Lower lobe of right lung (tissue), 2 donors: ENCODE measurements around the gene PLA2G2E. TPM values are rescaled to one million over a fixed set of nuclear protein-coding genes. Genes with fewer than 3 reads are reported as not detected.

Source experiments
- ATAC-seq, 2 donors: fragments of 200-7000 bp; cut with Tn5 transposase; one replicate each; pipeline ENCODE4 v1.9.1; 2020 to 2022; ENCODE audit warnings: mild to moderate bottlenecking in 2 of 2, moderate library complexity in 2 of 2
- DNase-seq: peaks from one replicate; pipeline ENCODE4 v3.0.0-alpha.2; 2020
- H3K27ac ChIP-seq: fragments of 200-600 bp; one replicate; pipeline ENCODE4 v1.8.0; 2022
- H3K27me3 ChIP-seq: fragments of 200-600 bp; one replicate; pipeline ENCODE4 v1.8.0; 2022; ENCODE audit warnings: low read depth
- H3K36me3 ChIP-seq: fragments of 200-600 bp; one replicate; pipeline ENCODE4 v1.8.0; 2022; ENCODE audit warnings: mild to moderate bottlenecking
- H3K4me1 ChIP-seq: fragments of 200-600 bp; one replicate; pipeline ENCODE4 v1.8.0; 2022
- H3K4me3 ChIP-seq: fragments of 200-600 bp; one replicate; pipeline ENCODE4 v1.8.0; 2022; ENCODE audit warnings: mild to moderate bottlenecking
- H3K9me3 ChIP-seq: fragments of 200-600 bp; one replicate; pipeline ENCODE4 v1.8.0; 2022
- intact Hi-C: fragments of 100-400 bp; cut with DNase I; formaldehyde crosslinking; loops from one replicate; pipeline ENCODE4 v1.11.0; 2022
- total RNA-seq: library from RNA; stranded (reverse); fragmentation: NEBNext Ultra II Directional; extraction: Animal tissue kit (Norgen Biotek cat#: 25700); gene quantifications from one replicate; pipeline ENCODE4 v1.2.1, GENCODE V29; 2021
- TF ChIP-seq, protein P1 (sequence below): fragments of 200-600 bp; IDR thresholded peaks from one replicate; pipeline ENCODE4 v1.8.0; 2022; ENCODE audit warnings: antibody characterized with exemption, mild to moderate bottlenecking
- donor health status: DM: no; HTN: yes; CAD: no; lungs with severe emphysema.

PLA2G2E gene
- total RNA-seq, 1 donor from 2014 or later: not detected

GRCh38 chr1:19946971-19947370, 23.6 kb upstream of the PLA2G2E start:
- Histone ChIP-seq H3K27me3 (peaks cover 15% of the 10 kb centered on the region), H3K9me3 (no peaks in the 10 kb centered on the region), H3K36me3 (no peaks in the 10 kb centered on the region), H3K27ac (no peak overlapping the region), H3K4me1 (no peaks in the 10 kb centered on the region), H3K4me3 (no peak overlapping the region)
- intact Hi-C loops: no loop called here
- DNase-seq (no peak), ATAC-seq (no peak)
- TF ChIP-seq, protein P1, sequence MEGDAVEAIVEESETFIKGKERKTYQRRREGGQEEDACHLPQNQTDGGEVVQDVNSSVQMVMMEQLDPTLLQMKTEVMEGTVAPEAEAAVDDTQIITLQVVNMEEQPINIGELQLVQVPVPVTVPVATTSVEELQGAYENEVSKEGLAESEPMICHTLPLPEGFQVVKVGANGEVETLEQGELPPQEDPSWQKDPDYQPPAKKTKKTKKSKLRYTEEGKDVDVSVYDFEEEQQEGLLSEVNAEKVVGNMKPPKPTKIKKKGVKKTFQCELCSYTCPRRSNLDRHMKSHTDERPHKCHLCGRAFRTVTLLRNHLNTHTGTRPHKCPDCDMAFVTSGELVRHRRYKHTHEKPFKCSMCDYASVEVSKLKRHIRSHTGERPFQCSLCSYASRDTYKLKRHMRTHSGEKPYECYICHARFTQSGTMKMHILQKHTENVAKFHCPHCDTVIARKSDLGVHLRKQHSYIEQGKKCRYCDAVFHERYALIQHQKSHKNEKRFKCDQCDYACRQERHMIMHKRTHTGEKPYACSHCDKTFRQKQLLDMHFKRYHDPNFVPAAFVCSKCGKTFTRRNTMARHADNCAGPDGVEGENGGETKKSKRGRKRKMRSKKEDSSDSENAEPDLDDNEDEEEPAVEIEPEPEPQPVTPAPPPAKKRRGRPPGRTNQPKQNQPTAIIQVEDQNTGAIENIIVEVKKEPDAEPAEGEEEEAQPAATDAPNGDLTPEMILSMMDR: no peak

GRCh38 chr1:19946331-19946751, 22.9 kb upstream of the PLA2G2E start:
- Histone ChIP-seq H3K4me1 (no peaks in the 10 kb centered on the region), H3K27ac (no peak overlapping the region), H3K9me3 (no peaks in the 10 kb centered on the region), H3K27me3 (peaks cover 13% of the 10 kb centered on the region), H3K4me3 (no peak overlapping the region), H3K36me3 (no peaks in the 10 kb centered on the region)
- TF ChIP-seq, protein P1: no peak
- intact Hi-C loops: no loop called here
- ATAC-seq (no peak), DNase-seq (no peak)

DNA sequence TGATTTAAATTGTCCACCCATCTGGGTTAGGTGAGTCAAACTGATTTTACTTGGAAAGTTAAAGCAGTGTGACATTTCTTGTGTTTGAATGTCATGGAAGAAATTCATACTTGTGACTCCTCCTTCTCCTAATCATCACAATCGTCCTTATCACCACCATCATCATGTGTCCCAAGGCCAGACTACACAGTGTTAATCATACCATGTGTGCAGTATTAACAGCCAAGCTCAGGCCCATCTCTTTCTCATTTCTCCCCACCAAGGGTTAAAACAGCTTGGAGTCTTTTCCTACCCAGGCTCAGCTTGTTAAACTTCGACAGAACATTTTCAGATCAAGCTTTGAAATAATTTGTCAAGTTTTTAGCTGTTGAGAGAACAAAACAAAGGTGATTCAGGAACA, 22.5 kb upstream of the PLA2G2E start:
- Histone ChIP-seq H3K27me3 (peaks cover 9% of the 10 kb centered on the region), H3K4me1 (no peaks in the 10 kb centered on the region), H3K9me3 (no peaks in the 10 kb centered on the region), H3K27ac (no peak overlapping the region), H3K36me3 (no peaks in the 10 kb centered on the region), H3K4me3 (no peak overlapping the region)
- DNase-seq (no peak), ATAC-seq (no peak)
- intact Hi-C loops: no loop called here
- TF ChIP-seq, protein P1: no peak

GRCh38 chr1:19942657-19943056, 19.2 kb upstream of the PLA2G2E start:
- DNase-seq (no peak), ATAC-seq (no peak)
- H3K4me1 ChIP-seq: no peaks in the 10 kb centered on the region
- H3K36me3 ChIP-seq: no peaks in the 10 kb centered on the region
- H3K9me3 ChIP-seq: no peaks in the 10 kb centered on the region
- no peak overlapping the region for H3K4me3 ChIP-seq
- TF ChIP-seq, protein P1: no peak
- H3K27ac ChIP-seq: no peak overlapping the region
- intact Hi-C loops: no loop called here
- H3K27me3 ChIP-seq: peaks cover 5% of the 10 kb centered on the region

- Histone ChIP-seq H3K27ac (no peak overlapping the region), H3K27me3 (no peaks in the 10 kb centered on the region), H3K36me3 (no peaks in the 10 kb centered on the region), H3K4me1 (no peaks in the 10 kb centered on the region), H3K4me3 (no peak overlapping the region), H3K9me3 (no peaks in the 10 kb centered on the region)
- no peak for DNase-seq
- ATAC-seq: no peak
- TF ChIP-seq, protein P1: no peak
- intact Hi-C loops: no loop called here
These were observed 18.7 kb upstream of the PLA2G2E start for GRCh38 chr1:19942088-19942487.

DNA sequence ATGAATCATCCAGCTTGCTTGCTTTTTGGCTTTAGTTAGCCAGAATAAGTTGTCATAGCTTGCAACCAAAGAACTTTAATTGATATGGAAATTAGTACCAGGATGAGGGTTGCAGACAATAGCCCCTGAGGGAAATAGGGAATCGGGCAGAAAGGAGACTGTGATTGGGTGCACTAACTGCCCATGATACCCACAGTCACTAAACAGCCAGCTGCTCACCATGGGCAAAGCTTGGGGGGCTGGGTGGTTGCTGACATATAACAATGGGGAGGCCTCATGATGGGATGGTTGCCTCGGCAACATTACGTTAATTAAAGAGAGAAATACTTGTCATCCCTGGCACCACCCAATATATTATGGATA, 17.8 kb upstream of the PLA2G2E start:
- DNase-seq: no peak
- Histone ChIP-seq H3K4me1 (no peaks in the 10 kb centered on the region), H3K27ac (no peak overlapping the region), H3K27me3 (no peaks in the 10 kb centered on the region), H3K4me3 (no peak overlapping the region), H3K9me3 (no peaks in the 10 kb centered on the region), H3K36me3 (no peaks in the 10 kb centered on the region)
- TF ChIP-seq, protein P1: no peak
- intact Hi-C loops: no loop called here
- ATAC-seq: no peak
